Activated naive CD8-positive, alpha-beta T cell treated with anti-CD3 and anti-CD28 coated beads for 36 hours (primary cell): Measurements from ENCODE around the gene CAMSAP3. TPM values are rescaled to one million over a fixed set of nuclear protein-coding genes. Genes with fewer than 3 reads are reported as not detected.
"Not testable (repeated sequence)": the region's sequence is repeated elsewhere in the genome, so short reads cannot be mapped to it uniquely, and the experiment has no call there.

Experiments used
- DNase-seq: peaks from one replicate; pipeline ENCODE4 v3.0.0; 2021
- H3K27ac Mint-ChIP-seq: one replicate; pipeline ENCODE4 v1.8.0; 2022; ENCODE audit warnings: mild to moderate bottlenecking, moderate library complexity, mixed read lengths
- H3K27me3 Mint-ChIP-seq: one replicate; pipeline ENCODE4 v1.8.0; 2022; ENCODE audit warnings: mild to moderate bottlenecking, mixed read lengths
- H3K36me3 Mint-ChIP-seq: one replicate; pipeline ENCODE4 v1.8.0; 2021; ENCODE audit warnings: mild to moderate bottlenecking, mixed read lengths
- H3K4me1 Mint-ChIP-seq: one replicate; pipeline ENCODE4 v1.8.0; 2021; ENCODE audit warnings: mixed read lengths
- H3K4me3 Mint-ChIP-seq: one replicate; pipeline ENCODE4 v1.8.0; 2022; ENCODE audit warnings: mild to moderate bottlenecking, moderate library complexity, mixed read lengths
- H3K9me3 Mint-ChIP-seq: one replicate; pipeline ENCODE4 v1.8.0; 2022; ENCODE audit warnings: mixed read lengths
- total RNA-seq, 2 experiments: library from RNA; stranded (reverse); gene quantifications; one replicate each; pipeline ENCODE4 v1.2.3, GENCODE V29; 2021

The CAMSAP3 gene
- total RNA-seq, 2 experiments from 2014 or later: 0.50 to 0.52 TPM

GRCh38 chr19:7642295-7643030 is 46.8 kb downstream of the CAMSAP3 start:
- peaks cover 8% of the 10 kb centered on the region for H3K4me1 Mint-ChIP-seq
- no peaks in the 10 kb centered on the region for H3K9me3 Mint-ChIP-seq
- no peaks in the 10 kb centered on the region for H3K27me3 Mint-ChIP-seq
- H3K4me3 Mint-ChIP-seq: no peak overlapping the region
- DNase-seq: no peak
- peaks cover 11% of the 10 kb centered on the region for H3K36me3 Mint-ChIP-seq
- no peak overlapping the region for H3K27ac Mint-ChIP-seq

DNA sequence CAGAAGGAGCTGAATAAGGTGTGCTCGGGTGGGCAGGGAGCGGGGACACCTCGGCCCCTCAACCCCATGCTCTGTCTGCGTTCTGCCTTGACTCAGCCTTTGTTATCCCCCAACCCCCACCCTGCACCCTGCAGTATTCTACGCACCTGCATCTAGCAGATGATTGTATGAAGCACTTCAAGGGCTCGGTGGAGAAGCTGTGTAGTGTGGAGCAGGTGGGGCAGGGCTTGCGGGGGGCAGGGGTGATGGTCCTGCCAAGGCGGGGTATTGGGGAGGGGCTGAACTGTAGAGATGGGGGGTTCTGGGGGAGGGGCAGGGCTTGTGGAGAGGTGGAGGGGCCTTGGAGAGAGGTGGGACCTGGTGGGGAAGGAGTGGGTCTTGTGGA is 47.4 kb downstream of the CAMSAP3 start:
- no peak overlapping the region for H3K4me3 Mint-ChIP-seq

GRCh38 chr19:7643629-7644549 is 48.2 kb downstream of the CAMSAP3 start:
- peak; percentile 35 for DNase-seq
- H3K4me1 Mint-ChIP-seq, H3K27me3 Mint-ChIP-seq, H3K4me3 Mint-ChIP-seq, H3K27ac Mint-ChIP-seq, H3K9me3 Mint-ChIP-seq: not testable (repeated sequence)
- peaks cover 11% of the 10 kb centered on the region for H3K36me3 Mint-ChIP-seq

More for the DNA sequence above, 47.4 kb downstream of the CAMSAP3 start:
- Mint-ChIP-seq H3K4me1 (peaks cover 5% of the 10 kb centered on the region), H3K27ac (no peak overlapping the region), H3K36me3 (peaks cover 11% of the 10 kb centered on the region), H3K27me3 (no peaks in the 10 kb centered on the region), H3K9me3 (no peaks in the 10 kb centered on the region)
- no peak for DNase-seq

DNA sequence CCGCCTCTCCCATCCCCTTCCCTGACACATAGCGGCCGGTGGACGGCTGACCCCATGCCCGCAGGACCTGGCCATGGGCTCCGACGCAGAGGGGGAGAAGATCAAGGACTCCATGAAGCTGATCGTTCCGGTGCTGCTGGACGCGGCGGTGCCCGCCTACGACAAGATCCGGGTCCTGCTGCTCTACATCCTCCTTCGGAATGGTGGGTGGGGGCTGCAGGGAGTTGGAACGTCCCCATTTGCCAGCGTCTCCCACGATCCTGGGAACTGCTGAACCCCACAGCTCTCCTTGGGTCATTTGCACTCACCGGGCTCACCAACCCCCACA is 48.9 kb downstream of the CAMSAP3 start:
- Mint-ChIP-seq H3K4me3 (no peak overlapping the region), H3K27me3 (no peaks in the 10 kb centered on the region), H3K36me3 (peaks cover 11% of the 10 kb centered on the region), H3K9me3 (no peaks in the 10 kb centered on the region), H3K27ac (no peak overlapping the region), H3K4me1 (peaks cover 5% of the 10 kb centered on the region)
- no peak for DNase-seq

- Mint-ChIP-seq H3K27me3 (no peaks in the 10 kb centered on the region), H3K4me1 (peaks cover 2% of the 10 kb centered on the region), H3K36me3 (peaks cover 4% of the 10 kb centered on the region)
These were observed 49.5 kb downstream of the CAMSAP3 start for GRCh38 chr19:7645163-7645562.

GRCh38 chr19:7645656-7646425 is 50.2 kb downstream of the CAMSAP3 start:
- Mint-ChIP-seq H3K4me1 (peaks cover 2% of the 10 kb centered on the region), H3K27me3 (no peaks in the 10 kb centered on the region), H3K9me3 (no peaks in the 10 kb centered on the region), H3K36me3 (peaks cover 4% of the 10 kb centered on the region), H3K27ac (no peak overlapping the region), H3K4me3 (no peak overlapping the region)
- no peak for DNase-seq

More at GRCh38 chr19:7645163-7645562, 49.5 kb downstream of the CAMSAP3 start:
- no peaks in the 10 kb centered on the region for H3K9me3 Mint-ChIP-seq
- no peak for DNase-seq
- H3K4me3 Mint-ChIP-seq: no peak overlapping the region
- H3K27ac Mint-ChIP-seq: no peak overlapping the region

DNA sequence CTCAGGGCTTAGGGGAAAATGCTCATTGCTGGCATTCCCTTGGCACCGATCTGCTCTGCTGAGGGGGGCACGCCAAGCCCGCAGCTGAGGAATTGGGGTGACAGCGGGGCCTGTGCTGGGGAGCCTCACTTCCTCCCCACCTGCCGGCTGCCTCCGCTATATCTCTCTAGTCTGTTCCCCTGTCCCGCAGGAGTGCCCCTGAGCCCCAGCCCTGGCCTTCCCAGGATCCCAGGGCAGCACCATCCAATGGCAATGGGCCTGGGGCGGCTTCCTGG is 50.7 kb downstream of the CAMSAP3 start:
- no peaks in the 10 kb centered on the region for H3K27me3 Mint-ChIP-seq
- H3K4me3 Mint-ChIP-seq: no peak overlapping the region
- no peaks in the 10 kb centered on the region for H3K9me3 Mint-ChIP-seq
- peaks cover 2% of the 10 kb centered on the region for H3K4me1 Mint-ChIP-seq
- DNase-seq: no peak
- H3K36me3 Mint-ChIP-seq: peaks cover 4% of the 10 kb centered on the region
- no peak overlapping the region for H3K27ac Mint-ChIP-seq

DNA sequence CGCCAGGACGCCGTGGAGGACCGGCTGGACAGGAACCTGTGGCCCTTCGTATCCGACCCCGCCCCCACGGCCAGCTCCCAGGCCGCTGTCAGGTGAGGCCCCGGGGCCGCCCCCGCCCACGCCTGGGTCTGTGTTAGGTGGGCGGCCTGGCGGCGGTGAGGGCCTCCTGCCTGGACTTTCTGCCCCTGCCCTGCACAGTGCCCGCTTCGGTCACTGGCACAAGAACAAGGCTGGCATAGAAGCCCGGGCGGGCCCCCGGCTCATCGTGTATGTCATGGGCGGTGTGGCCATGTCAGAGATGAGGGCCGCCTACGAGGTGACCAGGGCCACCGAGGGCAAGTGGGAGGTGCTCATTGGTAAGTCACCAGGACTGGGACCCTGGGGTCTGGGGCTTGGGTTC is 51.5 kb downstream of the CAMSAP3 start:
- Mint-ChIP-seq H3K4me3 (no peak overlapping the region), H3K9me3 (no peaks in the 10 kb centered on the region), H3K36me3 (peaks cover 4% of the 10 kb centered on the region), H3K27me3 (peaks cover 3% of the 10 kb centered on the region), H3K27ac (no peak overlapping the region), H3K4me1 (peaks cover 4% of the 10 kb centered on the region)
- no peak for DNase-seq

- Mint-ChIP-seq H3K9me3 (no peaks in the 10 kb centered on the region), H3K36me3 (peaks cover under 1% of the 10 kb centered on the region), H3K4me1 (peaks cover 10% of the 10 kb centered on the region), H3K4me3 (no peak overlapping the region), H3K27me3 (peaks cover 6% of the 10 kb centered on the region), H3K27ac (no peak overlapping the region)
- no peak for DNase-seq
These were observed 52.8 kb downstream of the CAMSAP3 start for GRCh38 chr19:7648265-7649014.

DNA sequence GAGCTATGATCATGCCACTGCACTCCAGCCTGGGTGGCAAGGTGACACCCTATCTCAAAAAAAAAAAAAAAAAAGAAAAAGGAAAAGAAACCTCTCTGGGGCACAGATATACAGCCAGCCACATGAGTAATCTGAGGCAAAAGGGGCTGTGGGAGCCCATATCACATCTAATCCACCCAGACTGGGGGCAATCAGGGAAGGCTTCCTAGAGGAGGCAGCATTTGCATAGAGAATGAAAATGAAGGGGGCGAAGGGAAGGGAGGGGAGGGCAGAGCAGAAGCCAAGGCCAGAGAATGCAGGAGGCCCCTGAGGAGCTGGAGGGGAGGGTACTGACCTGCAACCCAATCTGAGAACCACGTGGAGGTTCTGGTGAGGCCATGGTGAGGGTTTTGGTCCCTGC is 54.5 kb downstream of the CAMSAP3 start:
- H3K4me3 Mint-ChIP-seq: no peak overlapping the region
- H3K4me1 Mint-ChIP-seq: peaks cover 10% of the 10 kb centered on the region
- peaks cover 6% of the 10 kb centered on the region for H3K27me3 Mint-ChIP-seq
- H3K27ac Mint-ChIP-seq: no peak overlapping the region
- no peaks in the 10 kb centered on the region for H3K9me3 Mint-ChIP-seq
- no peak for DNase-seq
- H3K36me3 Mint-ChIP-seq: no peaks in the 10 kb centered on the region

DNA sequence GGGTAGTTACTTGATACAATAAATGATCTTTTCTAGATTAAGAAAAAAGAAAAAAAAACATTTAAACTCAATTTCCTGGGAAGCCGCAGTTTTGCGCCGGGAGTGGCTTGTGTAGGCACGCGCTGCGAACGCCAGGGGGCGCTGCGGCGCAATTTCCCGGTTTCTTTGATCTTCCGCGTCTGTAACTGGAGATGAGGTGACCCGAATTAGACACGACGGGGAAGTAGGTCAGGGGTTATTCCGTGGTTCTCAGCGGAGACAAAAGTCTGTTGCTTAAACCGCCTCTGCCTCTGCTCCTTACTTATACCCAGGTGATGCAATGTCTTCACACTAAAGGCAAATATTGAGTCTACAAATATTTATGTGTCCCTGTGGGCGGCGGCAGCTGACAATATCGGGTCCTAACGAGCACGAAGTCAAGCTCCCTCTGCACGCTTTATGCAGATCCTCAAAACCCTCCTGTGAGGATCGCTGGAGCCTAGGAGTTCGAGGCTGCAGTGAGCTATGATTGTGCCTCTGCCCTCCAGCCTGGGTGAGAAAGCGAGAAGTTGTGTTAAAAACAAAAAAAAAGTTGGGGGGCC is 56.5 kb downstream of the CAMSAP3 start:
- Mint-ChIP-seq H3K4me3 (peak overlapping the region; percentile 59), H3K36me3 (no peaks in the 10 kb centered on the region), H3K4me1 (peaks cover 19% of the 10 kb centered on the region), H3K27ac (peak overlapping the region; percentile 73), H3K9me3 (no peaks in the 10 kb centered on the region), H3K27me3 (peaks cover 6% of the 10 kb centered on the region)
- DNase-seq: peak; percentile 79

GRCh38 chr19:7654401-7654800 is 58.7 kb downstream of the CAMSAP3 start:
- peaks cover 33% of the 10 kb centered on the region for H3K4me1 Mint-ChIP-seq
- no peaks in the 10 kb centered on the region for H3K9me3 Mint-ChIP-seq
- H3K36me3 Mint-ChIP-seq: no peaks in the 10 kb centered on the region
- no peak for DNase-seq
- no peak overlapping the region for H3K27ac Mint-ChIP-seq
- no peak overlapping the region for H3K4me3 Mint-ChIP-seq
- peaks cover 6% of the 10 kb centered on the region for H3K27me3 Mint-ChIP-seq

DNA sequence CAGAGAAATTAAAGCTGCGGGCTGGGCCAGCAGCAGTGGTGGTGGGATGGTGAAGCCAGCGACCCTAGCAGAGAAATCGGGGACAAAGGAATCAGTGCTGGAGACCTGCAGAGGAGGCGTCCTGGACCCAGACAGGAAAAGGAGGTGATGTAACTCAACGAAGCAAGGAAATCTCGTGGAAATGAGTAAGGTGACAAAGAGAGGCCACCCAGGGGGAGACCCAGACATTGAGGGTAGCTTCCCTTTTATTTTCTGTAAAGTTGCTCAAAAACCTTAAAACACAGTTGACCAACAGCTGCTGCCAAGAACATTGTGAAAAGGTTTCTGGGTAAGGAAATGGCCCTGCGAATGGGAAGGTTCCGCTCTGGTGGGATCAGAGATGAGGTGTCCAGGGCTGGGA is 59.9 kb downstream of the CAMSAP3 start:
- H3K4me3 Mint-ChIP-seq: no peak overlapping the region
- no peak for DNase-seq
- peaks cover 6% of the 10 kb centered on the region for H3K27me3 Mint-ChIP-seq
- no peaks in the 10 kb centered on the region for H3K9me3 Mint-ChIP-seq
- H3K27ac Mint-ChIP-seq: no peak overlapping the region
- peaks cover 33% of the 10 kb centered on the region for H3K4me1 Mint-ChIP-seq
- H3K36me3 Mint-ChIP-seq: no peaks in the 10 kb centered on the region

DNA sequence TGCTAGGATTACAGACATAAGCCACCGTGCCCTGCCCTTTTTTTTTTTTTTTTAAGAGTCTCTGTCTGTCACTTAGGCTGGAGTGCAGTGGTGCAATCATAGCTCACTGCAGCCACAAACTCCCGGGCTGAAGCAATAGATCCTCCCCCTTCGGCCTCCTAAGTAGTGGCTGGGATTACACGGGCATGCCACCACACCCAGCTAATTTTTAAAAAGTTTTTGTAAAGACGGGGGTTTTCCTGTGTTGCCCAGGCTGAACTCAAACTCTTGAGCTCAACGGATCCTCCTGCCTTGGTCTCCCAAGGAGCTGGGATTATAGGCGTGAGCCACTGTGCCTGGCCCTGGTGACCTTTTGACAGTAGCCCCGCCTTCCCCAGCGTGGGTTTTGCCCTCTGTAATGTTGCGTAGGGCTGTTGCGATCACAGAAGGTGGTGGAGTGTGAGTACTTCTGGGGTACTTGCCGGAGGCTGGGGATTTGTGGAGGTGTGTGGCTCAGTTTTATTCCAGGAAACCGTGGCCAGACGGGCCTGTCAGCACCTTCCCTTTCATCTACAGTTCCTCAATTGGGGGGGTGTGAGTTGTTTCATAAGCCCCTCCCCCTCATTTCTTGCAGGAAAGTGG is 61.6 kb downstream of the CAMSAP3 start:
- Mint-ChIP-seq H3K4me1 (peaks cover 30% of the 10 kb centered on the region), H3K27me3 (peaks cover 2% of the 10 kb centered on the region), H3K9me3 (no peaks in the 10 kb centered on the region), H3K36me3 (no peaks in the 10 kb centered on the region), H3K4me3 (peak overlapping the region; percentile 1), H3K27ac (peak overlapping the region; percentile 87)
- DNase-seq: peak; percentile 76
